WERI-Rb-1 (cell line): ENCODE data around the gene CTPS1.

Experiments used
- DNase-seq: peaks from one replicate; pipeline ENCODE4 v3.0.0-alpha.2; 2020
- H3K27ac ChIP-seq: fragments of 250-450 bp; sonication (Bioruptor Pico); 2 replicates; pipeline ENCODE4 v1.5.1; 2020; ENCODE audit warnings: mild to moderate bottlenecking, moderate library complexity
- H3K27me3 ChIP-seq: fragments of 250-450 bp; sonication (Bioruptor Pico); 2 replicates; pipeline ENCODE4 v1.5.1; 2021; ENCODE audit warnings: mild to moderate bottlenecking, low read depth, moderate library complexity; ENCODE audit not compliant: insufficient read depth, severe bottlenecking
- H3K36me3 ChIP-seq: fragments of 250-450 bp; sonication (Bioruptor Pico); 2 replicates; pipeline ENCODE4 v1.5.1; 2020; ENCODE audit warnings: mild to moderate bottlenecking, moderate library complexity
- H3K4me3 ChIP-seq: 2 replicates; pipeline ENCODE4 v1.5.1; 2011; ENCODE audit warnings: low read depth, mild to moderate bottlenecking, control low read depth, low read length
- H3K9me3 ChIP-seq: fragments of 250-450 bp; sonication (Bioruptor Pico); 2 replicates; pipeline ENCODE4 v1.5.1; 2021; ENCODE audit warnings: mild to moderate bottlenecking, moderate library complexity; ENCODE audit not compliant: severe bottlenecking
- CTCF ChIP-seq: IDR thresholded peaks from 2 replicates; pipeline ENCODE4 v1.5.1; 2011; ENCODE audit warnings: low read depth, mild to moderate bottlenecking, control low read depth, inconsistent platforms, low read length

The CTPS1 gene

DNA sequence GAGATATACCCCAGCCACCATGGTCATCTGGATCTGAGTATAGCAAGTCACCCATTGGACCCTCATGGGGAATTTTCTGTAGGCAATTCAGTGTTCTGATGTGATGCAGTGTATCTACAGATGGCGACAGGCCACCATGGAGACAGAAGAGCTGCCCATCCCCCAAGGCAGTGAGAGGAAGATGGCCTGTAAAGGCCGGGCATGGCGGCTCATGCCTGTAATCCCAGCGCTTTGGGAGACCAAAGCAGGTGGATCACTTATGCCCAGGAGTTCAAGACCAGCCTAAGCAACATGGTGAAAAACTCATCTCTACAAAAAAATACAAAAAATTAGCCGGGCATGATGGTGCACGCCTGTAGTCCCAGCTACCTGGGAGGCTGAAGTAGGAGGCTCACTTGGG lies 41.1 kb upstream of the CTPS1 start:
- Histone ChIP-seq H3K4me3 (no peak overlapping the region), H3K36me3 (no peaks in the 10 kb centered on the region), H3K27ac (no peak overlapping the region), H3K27me3 (no peaks in the 10 kb centered on the region), H3K9me3 (no peaks in the 10 kb centered on the region)
- DNase-seq: no peak
- no peak for TF ChIP-seq CTCF

DNA sequence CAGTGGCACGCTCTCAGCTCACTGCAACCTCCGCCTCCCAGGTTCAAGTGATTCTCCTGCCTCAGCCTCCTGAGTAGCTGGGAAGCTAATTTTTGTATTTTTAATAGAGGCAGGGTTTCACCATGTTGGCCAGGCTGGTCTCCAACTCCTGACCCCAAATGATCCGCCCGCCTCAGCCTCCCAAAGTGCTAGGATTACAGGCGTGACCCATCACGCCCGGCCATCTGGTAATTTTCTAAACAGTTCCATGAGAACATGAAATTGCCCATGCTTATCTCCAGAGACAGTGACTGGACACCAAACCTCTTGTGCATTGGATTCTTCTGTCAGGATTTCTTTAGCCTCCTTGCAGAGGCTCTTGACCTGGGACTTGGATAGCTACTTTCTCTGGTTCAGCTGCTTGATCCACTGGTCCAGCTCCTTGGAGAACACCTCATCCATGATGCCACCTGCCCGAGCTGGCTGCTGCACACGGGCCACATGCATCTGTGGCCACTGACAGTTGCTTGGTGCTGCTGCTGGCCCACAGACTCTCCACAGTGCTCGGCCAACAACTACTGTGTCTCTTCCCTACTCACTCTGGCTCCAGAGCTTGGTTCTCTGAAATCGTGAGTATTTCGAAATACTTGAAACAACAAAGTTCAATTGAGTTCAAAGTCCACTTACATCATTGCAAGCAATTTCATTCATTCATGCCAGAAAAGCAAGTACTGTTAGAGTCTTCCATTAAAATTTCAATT lies 40.0 kb upstream of the CTPS1 start:
- H3K27me3 ChIP-seq: no peaks in the 10 kb centered on the region
- H3K9me3 ChIP-seq: no peaks in the 10 kb centered on the region
- no peak overlapping the region for H3K4me3 ChIP-seq
- H3K27ac ChIP-seq: peak overlapping the region; percentile 25
- DNase-seq: peak; percentile 77
- no peak for TF ChIP-seq CTCF
- no peaks in the 10 kb centered on the region for H3K36me3 ChIP-seq

DNA sequence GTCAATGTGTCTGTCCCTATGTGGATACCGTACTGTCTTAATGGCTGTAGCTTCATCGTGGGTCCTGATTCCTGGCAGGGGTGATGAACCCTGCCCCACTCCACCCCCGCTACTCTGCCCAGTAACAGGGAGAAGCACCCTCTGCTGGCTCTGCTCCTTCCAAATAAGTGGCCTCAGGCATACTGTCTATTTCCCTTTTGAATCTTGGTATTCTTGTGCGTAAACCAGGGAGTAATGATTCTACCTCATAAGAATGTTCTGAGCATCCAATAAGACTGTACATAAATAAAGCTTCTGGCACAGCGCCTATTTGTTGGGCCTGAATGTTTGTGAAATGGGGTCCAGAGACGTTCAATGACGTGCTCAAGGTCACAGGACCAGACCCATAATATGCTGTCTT lies 35.2 kb upstream of the CTPS1 start:
- no peak for TF ChIP-seq CTCF
- H3K27ac ChIP-seq: no peak overlapping the region
- no peak overlapping the region for H3K4me3 ChIP-seq
- no peaks in the 10 kb centered on the region for H3K9me3 ChIP-seq
- DNase-seq: no peak
- no peaks in the 10 kb centered on the region for H3K36me3 ChIP-seq
- H3K27me3 ChIP-seq: no peaks in the 10 kb centered on the region

DNA sequence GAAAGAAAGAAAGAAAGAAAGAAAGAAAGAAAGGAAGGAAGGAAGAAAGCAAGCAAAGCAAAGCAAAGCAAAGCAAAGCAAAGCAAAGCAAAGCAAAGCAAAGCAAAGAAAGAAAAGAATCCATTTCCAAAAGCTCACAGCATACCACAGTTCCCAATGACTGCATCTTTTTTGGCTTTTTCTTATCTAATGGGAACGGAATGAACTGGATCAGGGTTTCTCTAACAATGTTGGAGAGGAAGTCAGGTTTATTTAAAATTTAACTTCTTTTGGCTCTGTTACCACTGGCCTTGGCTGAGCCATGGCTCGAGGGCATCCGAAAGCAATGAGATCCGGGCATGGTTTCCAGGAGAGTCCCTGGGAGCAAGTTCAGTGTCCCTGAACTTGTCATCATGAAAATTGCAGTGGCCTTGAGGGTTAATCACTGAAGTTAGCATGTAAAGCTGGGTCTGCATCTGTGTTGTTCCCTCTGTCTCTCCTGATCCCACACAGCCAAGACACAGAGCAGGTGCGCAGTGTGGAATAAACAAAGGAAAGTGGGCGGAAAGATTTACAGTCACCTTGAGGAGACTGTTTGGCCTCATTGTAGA lies 34.6 kb upstream of the CTPS1 start:
- DNase-seq: no peak

DNA sequence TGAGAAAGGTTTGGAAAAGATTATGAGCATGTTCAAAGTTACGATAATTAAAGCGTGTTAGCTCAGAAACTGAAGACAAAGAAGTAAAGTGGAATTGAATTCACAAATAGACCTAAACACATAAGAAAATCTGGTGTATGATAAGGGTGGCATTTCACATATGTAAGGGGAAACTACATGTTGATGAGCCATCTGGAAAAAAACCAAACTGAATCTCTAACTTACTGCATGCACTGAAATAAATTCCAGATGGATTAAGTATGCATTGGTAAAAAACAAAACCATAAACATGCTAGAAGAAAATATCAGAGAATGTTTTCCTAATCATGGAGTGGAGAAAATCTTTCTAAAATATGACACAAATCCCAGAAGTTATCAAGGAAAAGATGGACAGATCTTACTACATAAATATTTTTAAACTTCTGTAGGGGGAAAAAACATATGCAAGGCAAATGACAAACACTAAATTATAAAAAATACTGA lies 34.0 kb upstream of the CTPS1 start:
- Histone ChIP-seq H3K9me3 (no peaks in the 10 kb centered on the region), H3K27me3 (no peaks in the 10 kb centered on the region), H3K4me3 (no peak overlapping the region), H3K36me3 (no peaks in the 10 kb centered on the region), H3K27ac (no peak overlapping the region)
- no peak for DNase-seq
- TF ChIP-seq CTCF: no peak

More for the DNA sequence above, 34.6 kb upstream of the CTPS1 start:
- Histone ChIP-seq H3K27me3 (no peaks in the 10 kb centered on the region), H3K4me3 (no peak overlapping the region), H3K27ac (no peak overlapping the region), H3K9me3 (no peaks in the 10 kb centered on the region), H3K36me3 (no peaks in the 10 kb centered on the region)
- no peak for TF ChIP-seq CTCF
